IMR-90 (cell line): ENCODE results near the gene NT5E. TPM values are rescaled to one million over a fixed set of nuclear protein-coding genes. Genes with fewer than 3 reads are reported as not detected.

ENCODE experiments used
- ATAC-seq: fragments of 200-7000 bp; cut with Tn5 transposase; 2 replicates; pipeline ENCODE4 v1.9.1; 2020; ENCODE audit warnings: low read depth, mild to moderate bottlenecking, moderate library complexity
- BruUV-seq: library from RNA; stranded (reverse); fragments of 400-500 nt; replicated peaks from 2 replicates; lab custom pipeline; 2021; lab: Mats Ljungman, UMichigan
- CTCF ChIA-PET: fragments of 300-600 bp; formaldehyde crosslinking; extraction: SDS; loops from one replicate; lab custom pipeline; 2021; ENCODE audit warnings: antibody characterized with exemption; lab: Yijun Ruan, JAX
- POLR2A ChIA-PET: fragments of 300-600 bp; sonication (Branson Sonifier 250); formaldehyde crosslinking; loops from one replicate; lab custom pipeline; 2022; ENCODE audit warnings: antibody characterized with exemption; ENCODE audit not compliant: unreplicated experiment; lab: Charles Lee
- DNase-seq: peaks from one replicate; pipeline ENCODE4 v3.0.0; 2013
- H2AFZ ChIP-seq: replicated peaks from 2 replicates; pipeline ENCODE3; 2013; ENCODE audit warnings: low read length, mild to moderate bottlenecking; ENCODE audit not compliant: poor library complexity
- H2AK5ac ChIP-seq: 2 replicates; pipeline ENCODE4 v1.6.1; 2013; ENCODE audit warnings: low read depth, low read length, inconsistent platforms
- H2AK9ac ChIP-seq: replicated peaks from 2 replicates; pipeline ENCODE3; 2013; ENCODE audit warnings: mild to moderate bottlenecking, low read depth, low read length, moderate library complexity; ENCODE audit not compliant: poor library complexity
- H2BK120ac ChIP-seq: 2 replicates; pipeline ENCODE4 v1.6.1; 2013; ENCODE audit warnings: low read depth, low read length, inconsistent platforms
- H2BK15ac ChIP-seq: 3 replicates; pipeline ENCODE4 v1.6.1; 2013; ENCODE audit warnings: low read depth, low read length, inconsistent platforms
- H2BK20ac ChIP-seq: 2 replicates; pipeline ENCODE4 v1.6.1; 2013; ENCODE audit warnings: low read depth, mild to moderate bottlenecking, inconsistent platforms, low read length, moderate library complexity
- H2BK5ac ChIP-seq: 2 replicates; pipeline ENCODE4 v1.6.1; 2013; ENCODE audit warnings: mild to moderate bottlenecking, low read depth, low read length, inconsistent platforms; ENCODE audit not compliant: poor library complexity, severe bottlenecking
- H3K14ac ChIP-seq: replicated peaks from 2 replicates; pipeline ENCODE4 v1.6.1; 2013; ENCODE audit warnings: low read depth, low read length, inconsistent platforms
- H3K18ac ChIP-seq: 2 replicates; pipeline ENCODE4 v1.6.1; 2013; ENCODE audit warnings: low read depth, low read length, control low read depth
- H3K23ac ChIP-seq: 2 replicates; pipeline ENCODE4 v1.6.1; 2013; ENCODE audit warnings: low read depth, low read length, inconsistent platforms
- H3K27ac ChIP-seq: 2 replicates; pipeline ENCODE4 v1.5.1; 2013; ENCODE audit warnings: mild to moderate bottlenecking, control low read depth, low read length; ENCODE audit not compliant: insufficient read depth
- H3K27me3 ChIP-seq: 2 replicates; pipeline ENCODE4 v1.6.1; 2013; ENCODE audit warnings: low read length; ENCODE audit not compliant: control insufficient read depth, insufficient read depth
- H3K36me3 ChIP-seq: 2 replicates; pipeline ENCODE4 v1.6.1; 2013; ENCODE audit warnings: low read length, mixed read lengths; ENCODE audit not compliant: control insufficient read depth, insufficient read depth
- H3K4ac ChIP-seq: 2 replicates; pipeline ENCODE4 v1.6.1; 2013; ENCODE audit warnings: low read depth, low read length, inconsistent platforms
- H3K4me1 ChIP-seq: 2 replicates; pipeline ENCODE4 v1.6.1; 2013; ENCODE audit warnings: low read length, mixed read lengths; ENCODE audit not compliant: control insufficient read depth, insufficient read depth
- H3K4me2 ChIP-seq: 2 replicates; pipeline ENCODE4 v1.6.1; 2013; ENCODE audit warnings: low read depth, mild to moderate bottlenecking, control low read depth, low read length, moderate library complexity
- H3K4me3 ChIP-seq: 2 replicates; pipeline ENCODE4 v1.5.1; 2013; ENCODE audit warnings: low read depth, mild to moderate bottlenecking, control low read depth, low read length, moderate library complexity; ENCODE audit not compliant: insufficient read depth
- H3K56ac ChIP-seq: 2 replicates; pipeline ENCODE4 v1.6.1; 2013; ENCODE audit warnings: low read length, inconsistent platforms; ENCODE audit not compliant: insufficient read depth; ENCODE audit errors: extremely low read depth
- H3K79me1 ChIP-seq, 2 experiments: 2 replicates each; pipeline ENCODE4 v1.6.1; 2013; ENCODE audit warnings: low read length in 2 of 2, inconsistent platforms in 1 of 2, low read depth in 1 of 2
- H3K9ac ChIP-seq: 2 replicates; pipeline ENCODE4 v1.6.1; 2013; ENCODE audit warnings: low read depth, low read length, control low read depth
- H3K9me1 ChIP-seq: 2 replicates; pipeline ENCODE4 v1.6.1; 2013; ENCODE audit warnings: low read length, inconsistent platforms; ENCODE audit not compliant: insufficient read depth
- H3K9me3 ChIP-seq: 2 replicates; pipeline ENCODE4 v1.6.1; 2013; ENCODE audit warnings: low read length; ENCODE audit not compliant: control insufficient read depth, insufficient read depth
- H4K20me1 ChIP-seq: 2 replicates; pipeline ENCODE4 v1.6.1; 2013; ENCODE audit warnings: low read length, inconsistent platforms; ENCODE audit not compliant: insufficient read depth
- H4K5ac ChIP-seq: 2 replicates; pipeline ENCODE4 v1.6.1; 2013; ENCODE audit warnings: mild to moderate bottlenecking, low read depth, low read length, control low read depth
- H4K8ac ChIP-seq, 2 experiments: 2 replicates each; pipeline ENCODE4 v1.6.1; 2013; ENCODE audit warnings: low read depth in 2 of 2, low read length in 2 of 2, control low read depth in 1 of 2, inconsistent platforms in 1 of 2
- H4K91ac ChIP-seq: 2 replicates; pipeline ENCODE4 v1.6.1; 2013; ENCODE audit warnings: low read depth, low read length, inconsistent platforms; ENCODE audit not compliant: insufficient read depth
- BHLHE40 ChIP-seq: fragments of 150-350 bp; IDR thresholded peaks from 2 replicates; pipeline ENCODE4 v1.6.1; 2016; ENCODE audit warnings: mild to moderate bottlenecking, low read depth, low read length
- CEBPB ChIP-seq: IDR thresholded peaks from 2 replicates; pipeline ENCODE4 v1.6.1; 2012; ENCODE audit warnings: low read depth, low read length, improper control_type of control experiment
- FOS ChIP-seq: fragments of 150-350 bp; IDR thresholded peaks from 2 replicates; pipeline ENCODE4 v1.6.1; 2016; ENCODE audit warnings: low read depth, low read length
- MAFK ChIP-seq: IDR thresholded peaks from 2 replicates; pipeline ENCODE4 v1.6.1; 2012; ENCODE audit warnings: low read depth, low read length, improper control_type of control experiment
- MXI1 ChIP-seq: IDR thresholded peaks from 2 replicates; pipeline ENCODE4 v1.6.1; 2012; ENCODE audit warnings: low read depth, mild to moderate bottlenecking, low read length, moderate library complexity, borderline replicate concordance
- RAD21 ChIP-seq: IDR thresholded peaks from 2 replicates; pipeline ENCODE4 v1.6.1; 2012; ENCODE audit warnings: low read length, improper control_type of control experiment
- RCOR1 ChIP-seq: IDR thresholded peaks from 2 replicates; pipeline ENCODE4 v1.6.1; 2012; ENCODE audit warnings: mild to moderate bottlenecking, low read length, improper control_type of control experiment; ENCODE audit not compliant: insufficient replicate concordance
- SMC3 ChIP-seq: fragments of 150-350 bp; IDR thresholded peaks from 2 replicates; pipeline ENCODE4 v1.6.1; 2016; ENCODE audit warnings: low read depth, mild to moderate bottlenecking, antibody characterized with exemption, low read length, moderate library complexity
- WGBS, 2 experiments: methylation state at CpG; one replicate each; pipeline versions ENCODE4 v1.1.5 to v1.1.7; 2013; ENCODE audit warnings: missing lambda C conversion rate in 2 of 2; ENCODE audit not compliant: insufficient read length in 1 of 2; ENCODE audit errors: extremely low coverage in 2 of 2; 5-methylcytosine and 5-hydroxymethylcytosine counted together
- dilution Hi-C: fragments of 300-500 bp; cut with HindIII; formaldehyde crosslinking; loops from one replicate; pipeline ENCODE4 v1.14.3; 2018; ENCODE audit warnings: low sequenced_read_pairs; ENCODE audit not compliant: unreplicated experiment
- in situ Hi-C: fragments of 300-500 bp; cut with MboI; formaldehyde crosslinking; loops from 3 replicates; pipeline ENCODE4 v1.14.3; 2019; ENCODE audit warnings: low sequenced_read_pairs, inconsistent platforms, mixed read lengths
- intact Hi-C: fragments of 100-400 bp; cut with micrococcal nuclease; formaldehyde crosslinking; loops from 2 replicates; pipeline ENCODE4 v1.10.0; 2022
- polyA plus RNA-seq, 3 experiments: library from polyadenylated mRNA; depleted of rRNA; stranded (reverse); fragments of >200 nt; gene quantifications; 2 replicates each; pipeline ENCODE4 v1.2.3, GENCODE V29; 2012; ENCODE audit warnings: low replicate concordance in 1 of 3
- total RNA-seq: library from RNA; depleted of rRNA; stranded (reverse); fragments of >200 nt; gene quantifications from 2 replicates; pipeline ENCODE4 v1.2.3, GENCODE V29; 2012
- TF ChIP-seq, protein P1 (sequence below): fragments of 150-350 bp; IDR thresholded peaks from 2 replicates; pipeline ENCODE4 v1.6.1; 2016; ENCODE audit warnings: low read depth, mild to moderate bottlenecking, low read length, moderate library complexity, borderline replicate concordance
- TF ChIP-seq, protein P2 (sequence below): fragments of 150-350 bp; IDR thresholded peaks from 2 replicates; pipeline ENCODE4 v1.6.1; 2017; ENCODE audit warnings: mild to moderate bottlenecking, antibody characterized with exemption, low read length, low read depth
- TF ChIP-seq, protein P3 (sequence below): conservative IDR thresholded peaks from 2 replicates; pipeline ENCODE4 v1.5.1; 2012; ENCODE audit warnings: mild to moderate bottlenecking, low read depth, low read length, improper control_type of control experiment

NT5E gene
- total and polyA plus RNA-seq, 2 of the 4 experiments (the other 2 are of a cell fraction) = 153 to 280 TPM

DNA sequence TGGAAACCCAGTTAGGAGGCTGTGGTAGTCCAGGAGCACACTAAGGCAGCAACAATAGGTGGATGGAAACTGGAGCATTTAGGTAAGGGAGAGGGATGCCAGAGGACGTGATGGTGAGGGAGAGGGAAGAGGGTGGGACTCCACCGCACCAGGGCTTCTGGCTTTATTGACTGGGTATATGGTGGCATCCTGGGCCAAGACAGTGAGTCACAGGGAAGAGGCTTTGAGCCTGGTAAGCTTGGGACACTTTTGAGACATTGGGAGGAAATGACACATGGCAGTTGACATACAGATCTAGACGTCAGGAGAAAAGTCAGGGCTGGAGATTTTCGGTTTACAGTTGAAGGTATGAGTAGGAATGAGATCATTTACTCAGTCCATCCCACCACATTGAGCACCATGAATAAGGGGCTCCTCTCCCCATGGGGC, 14.9 kb downstream of the NT5E start (continued):
- 0 out of 2 replicates have a peak, but pooled peaks have one; percentile 5 for TF ChIP-seq SMC3
- TF ChIP-seq BHLHE40 = peak; percentile 21; the same call in 1 of the 2 replicates
- TF ChIP-seq MAFK = no peak

DNA sequence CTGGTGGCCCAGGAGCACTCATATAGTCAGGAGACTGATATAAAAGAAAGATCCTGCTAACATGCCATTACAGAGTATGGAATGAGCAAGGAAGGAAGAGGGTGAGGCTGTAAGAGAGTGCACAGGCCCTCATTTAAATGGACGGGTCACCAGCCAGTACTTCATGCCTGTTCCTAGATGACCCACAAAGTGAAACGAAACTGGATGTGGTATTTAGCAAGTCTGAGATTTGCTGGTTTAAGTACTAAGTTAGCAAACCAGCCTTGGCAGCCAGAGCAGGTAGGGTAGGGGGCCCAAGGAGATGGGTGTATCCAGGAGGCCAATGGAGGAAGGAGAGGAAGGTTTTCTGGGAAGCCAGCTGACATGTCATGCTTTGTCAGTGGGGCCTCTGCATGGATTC, 15.9 kb downstream of the NT5E start:
- H4K8ac ChIP-seq = peak overlapping the region; percentile 91 to 92
- H2AK9ac ChIP-seq = peak overlapping the region; percentile 90
- DNase-seq (no peak), ATAC-seq (no peak)
- POLR2A ChIA-PET = interaction anchor here (1.1 kb wide), 1 partner anchor 17 kb away, joined by 3 read pairs; no protein-coding TSS in a partner anchor
- no TSS peak for BruUV-seq
- H3K14ac ChIP-seq = peak overlapping the region; percentile 83
- intact Hi-C loops (no loop called here), in situ Hi-C loops (no loop called here), dilution Hi-C loops (no loop called here)
- H4K91ac ChIP-seq = peak overlapping the region; percentile 96
- peak overlapping the region; percentile 29; the same call in 1 of the 2 replicates for H3K9ac ChIP-seq
- peak overlapping the region; percentile 98 for H2BK15ac ChIP-seq
- H3K9me1 ChIP-seq = peaks cover 50% of the 10 kb centered on the region
- peak overlapping the region; percentile 54; the same call in 1 of the 2 replicates for H3K27ac ChIP-seq
- H3K4ac ChIP-seq = peak overlapping the region; percentile 89
- H3K27me3 ChIP-seq = no peaks in the 10 kb centered on the region
- peak overlapping the region; percentile 98 for H2AK5ac ChIP-seq
- peaks cover 9% of the 10 kb centered on the region; the same call in 1 of the 2 replicates for H3K36me3 ChIP-seq
- peak overlapping the region; percentile 90 for H2BK5ac ChIP-seq
- peaks cover 4% of the 10 kb centered on the region; the same call in 1 of the 2 replicates for H4K20me1 ChIP-seq
- H3K4me2 ChIP-seq = no peak overlapping the region; the same call in 1 of the 2 replicates
- H4K5ac ChIP-seq = peak overlapping the region; percentile 73
- peaks cover 47 to 75% of the 10 kb centered on the region in 2 experiments for H3K79me1 ChIP-seq
- 88% methylated on average over 1 of the region's 2 CpGs; no CpG with 5 or more reads in 1 of the 2 experiments for WGBS, 2 experiments
- no peaks in the 10 kb centered on the region for H3K9me3 ChIP-seq
- H3K4me1 ChIP-seq = peaks cover 39% of the 10 kb centered on the region
- H3K4me3 ChIP-seq = no peak overlapping the region
- peak overlapping the region; percentile 4 for H2AFZ ChIP-seq
- TF ChIP-seq RAD21 = no peak
- TF ChIP-seq SMC3 = no peak
- no peak for TF ChIP-seq MXI1
- no peak for TF ChIP-seq FOS
- TF ChIP-seq, protein P1, sequence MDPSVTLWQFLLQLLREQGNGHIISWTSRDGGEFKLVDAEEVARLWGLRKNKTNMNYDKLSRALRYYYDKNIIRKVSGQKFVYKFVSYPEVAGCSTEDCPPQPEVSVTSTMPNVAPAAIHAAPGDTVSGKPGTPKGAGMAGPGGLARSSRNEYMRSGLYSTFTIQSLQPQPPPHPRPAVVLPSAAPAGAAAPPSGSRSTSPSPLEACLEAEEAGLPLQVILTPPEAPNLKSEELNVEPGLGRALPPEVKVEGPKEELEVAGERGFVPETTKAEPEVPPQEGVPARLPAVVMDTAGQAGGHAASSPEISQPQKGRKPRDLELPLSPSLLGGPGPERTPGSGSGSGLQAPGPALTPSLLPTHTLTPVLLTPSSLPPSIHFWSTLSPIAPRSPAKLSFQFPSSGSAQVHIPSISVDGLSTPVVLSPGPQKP = no peak
- no peak for TF ChIP-seq RCOR1
- TF ChIP-seq, protein P2, sequence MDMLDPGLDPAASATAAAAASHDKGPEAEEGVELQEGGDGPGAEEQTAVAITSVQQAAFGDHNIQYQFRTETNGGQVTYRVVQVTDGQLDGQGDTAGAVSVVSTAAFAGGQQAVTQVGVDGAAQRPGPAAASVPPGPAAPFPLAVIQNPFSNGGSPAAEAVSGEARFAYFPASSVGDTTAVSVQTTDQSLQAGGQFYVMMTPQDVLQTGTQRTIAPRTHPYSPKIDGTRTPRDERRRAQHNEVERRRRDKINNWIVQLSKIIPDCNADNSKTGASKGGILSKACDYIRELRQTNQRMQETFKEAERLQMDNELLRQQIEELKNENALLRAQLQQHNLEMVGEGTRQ = no peak
- TF ChIP-seq CEBPB = no peak
- no peak for TF ChIP-seq BHLHE40
- TF ChIP-seq MAFK = no peak
- TF ChIP-seq, protein P3, sequence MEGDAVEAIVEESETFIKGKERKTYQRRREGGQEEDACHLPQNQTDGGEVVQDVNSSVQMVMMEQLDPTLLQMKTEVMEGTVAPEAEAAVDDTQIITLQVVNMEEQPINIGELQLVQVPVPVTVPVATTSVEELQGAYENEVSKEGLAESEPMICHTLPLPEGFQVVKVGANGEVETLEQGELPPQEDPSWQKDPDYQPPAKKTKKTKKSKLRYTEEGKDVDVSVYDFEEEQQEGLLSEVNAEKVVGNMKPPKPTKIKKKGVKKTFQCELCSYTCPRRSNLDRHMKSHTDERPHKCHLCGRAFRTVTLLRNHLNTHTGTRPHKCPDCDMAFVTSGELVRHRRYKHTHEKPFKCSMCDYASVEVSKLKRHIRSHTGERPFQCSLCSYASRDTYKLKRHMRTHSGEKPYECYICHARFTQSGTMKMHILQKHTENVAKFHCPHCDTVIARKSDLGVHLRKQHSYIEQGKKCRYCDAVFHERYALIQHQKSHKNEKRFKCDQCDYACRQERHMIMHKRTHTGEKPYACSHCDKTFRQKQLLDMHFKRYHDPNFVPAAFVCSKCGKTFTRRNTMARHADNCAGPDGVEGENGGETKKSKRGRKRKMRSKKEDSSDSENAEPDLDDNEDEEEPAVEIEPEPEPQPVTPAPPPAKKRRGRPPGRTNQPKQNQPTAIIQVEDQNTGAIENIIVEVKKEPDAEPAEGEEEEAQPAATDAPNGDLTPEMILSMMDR = no peak
- peak overlapping the region; percentile 79; the same call in 1 of the 2 replicates for H3K56ac ChIP-seq
- H2BK20ac ChIP-seq = peak overlapping the region; percentile 85
- peak overlapping the region; percentile 52; the same call in 1 of the 2 replicates for H3K18ac ChIP-seq
- peak overlapping the region; percentile 82 for H3K23ac ChIP-seq
- peak overlapping the region; percentile 85 for H2BK120ac ChIP-seq
- CTCF ChIA-PET = no interaction called here
